ENCODE data around the gene HHIP.

DNA sequence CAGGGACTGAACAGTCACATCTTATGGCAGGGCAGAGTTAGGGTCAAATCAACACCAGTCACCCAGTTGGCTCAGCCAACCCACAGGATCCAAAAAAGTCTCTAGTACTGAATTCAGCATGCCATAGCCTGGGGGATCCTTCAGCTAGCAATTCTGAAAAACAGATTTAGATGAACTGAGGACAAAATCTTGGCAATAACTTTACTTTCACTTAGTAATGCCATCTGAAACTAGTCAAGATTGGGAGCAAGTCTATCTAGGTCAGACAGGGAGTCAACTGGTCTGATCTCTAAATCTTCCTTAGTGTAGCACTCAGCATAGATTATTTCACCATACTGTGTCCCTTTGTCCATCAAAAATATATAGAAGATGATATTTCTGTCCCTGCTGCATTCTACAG lies 76.0 kb downstream of the HHIP start:
- TF ChIP-seq, protein P1, sequence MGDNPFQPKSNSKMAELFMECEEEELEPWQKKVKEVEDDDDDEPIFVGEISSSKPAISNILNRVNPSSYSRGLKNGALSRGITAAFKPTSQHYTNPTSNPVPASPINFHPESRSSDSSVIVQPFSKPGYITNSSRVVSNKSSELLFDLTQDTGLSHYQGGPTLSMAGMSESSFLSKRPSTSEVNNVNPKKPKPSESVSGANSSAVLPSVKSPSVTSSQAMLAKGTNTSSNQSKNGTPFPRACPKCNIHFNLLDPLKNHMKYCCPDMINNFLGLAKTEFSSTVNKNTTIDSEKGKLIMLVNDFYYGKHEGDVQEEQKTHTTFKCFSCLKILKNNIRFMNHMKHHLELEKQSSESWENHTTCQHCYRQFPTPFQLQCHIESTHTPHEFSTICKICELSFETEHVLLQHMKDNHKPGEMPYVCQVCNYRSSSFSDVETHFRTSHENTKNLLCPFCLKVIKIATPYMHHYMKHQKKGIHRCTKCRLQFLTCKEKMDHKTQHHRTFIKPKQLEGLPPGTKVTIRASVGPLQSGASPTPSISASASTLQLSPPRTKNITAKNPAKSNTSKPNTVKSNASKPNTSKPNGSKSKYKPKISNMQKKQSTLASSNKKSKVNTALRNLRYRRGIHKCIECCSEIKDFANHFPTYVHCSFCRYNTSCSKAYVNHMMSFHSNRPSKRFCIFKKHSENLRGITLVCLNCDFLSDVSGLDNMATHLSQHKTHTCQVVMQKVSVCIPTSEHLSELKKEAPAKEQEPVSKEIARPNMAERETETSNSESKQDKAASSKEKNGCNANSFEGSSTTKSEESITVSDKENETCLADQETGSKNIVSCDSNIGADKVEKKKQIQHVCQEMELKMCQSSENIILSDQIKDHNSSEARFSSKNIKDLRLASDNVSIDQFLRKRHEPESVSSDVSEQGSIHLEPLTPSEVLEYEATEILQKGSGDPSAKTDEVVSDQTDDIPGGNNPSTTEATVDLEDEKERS (CRISPR knock-in tag; IDR thresholded peaks at IDR 0.05), result no peak
- no peak for TF ChIP-seq NFE2L2 (IDR thresholded peaks at IDR 0.05; ENCODE audit: low read length)
- TF ChIP-seq, protein P2, sequence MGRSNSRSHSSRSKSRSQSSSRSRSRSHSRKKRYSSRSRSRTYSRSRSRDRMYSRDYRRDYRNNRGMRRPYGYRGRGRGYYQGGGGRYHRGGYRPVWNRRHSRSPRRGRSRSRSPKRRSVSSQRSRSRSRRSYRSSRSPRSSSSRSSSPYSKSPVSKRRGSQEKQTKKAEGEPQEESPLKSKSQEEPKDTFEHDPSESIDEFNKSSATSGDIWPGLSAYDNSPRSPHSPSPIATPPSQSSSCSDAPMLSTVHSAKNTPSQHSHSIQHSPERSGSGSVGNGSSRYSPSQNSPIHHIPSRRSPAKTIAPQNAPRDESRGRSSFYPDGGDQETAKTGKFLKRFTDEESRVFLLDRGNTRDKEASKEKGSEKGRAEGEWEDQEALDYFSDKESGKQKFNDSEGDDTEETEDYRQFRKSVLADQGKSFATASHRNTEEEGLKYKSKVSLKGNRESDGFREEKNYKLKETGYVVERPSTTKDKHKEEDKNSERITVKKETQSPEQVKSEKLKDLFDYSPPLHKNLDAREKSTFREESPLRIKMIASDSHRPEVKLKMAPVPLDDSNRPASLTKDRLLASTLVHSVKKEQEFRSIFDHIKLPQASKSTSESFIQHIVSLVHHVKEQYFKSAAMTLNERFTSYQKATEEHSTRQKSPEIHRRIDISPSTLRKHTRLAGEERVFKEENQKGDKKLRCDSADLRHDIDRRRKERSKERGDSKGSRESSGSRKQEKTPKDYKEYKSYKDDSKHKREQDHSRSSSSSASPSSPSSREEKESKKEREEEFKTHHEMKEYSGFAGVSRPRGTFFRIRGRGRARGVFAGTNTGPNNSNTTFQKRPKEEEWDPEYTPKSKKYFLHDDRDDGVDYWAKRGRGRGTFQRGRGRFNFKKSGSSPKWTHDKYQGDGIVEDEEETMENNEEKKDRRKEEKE (IDR thresholded peaks at IDR 0.05), result no peak
- TF ChIP-seq MZF1 (CRISPR knock-in tag; IDR thresholded peaks at IDR 0.05; ENCODE audit: borderline replicate concordance), result no peak
- TF ChIP-seq HMG20B (CRISPR knock-in tag; conservative IDR thresholded peaks at IDR 0.05), result no peak
- TF ChIP-seq ZSCAN12 (CRISPR knock-in tag; IDR thresholded peaks at IDR 0.05), result no peak

All from HepG2 (cell line).